Stomach (tissue), 4 donors: Measurements from ENCODE around the gene MYO18B.

Experiments used
- POLR2AphosphoS5 ChIP-seq, 3 donors: sonication (generic); formaldehyde crosslinking; IDR thresholded peaks; one replicate each; pipeline ENCODE4 v1.6.1; 2016; ENCODE audit warnings: antibody characterized with exemption in 3 of 3
- TF ChIP-seq, protein P1 (sequence below), 7 experiments: fragments of 450-650 bp in 4 of 7; fragments of 200-600 bp in 3 of 7; sonication (generic) in 3 of 7; IDR thresholded peaks; one replicate each; pipeline ENCODE4 v1.5.1; 2016 to 2019; ENCODE audit warnings: antibody characterized with exemption in 7 of 7, control low read depth in 2 of 7, mild to moderate bottlenecking in 1 of 7

DNA sequence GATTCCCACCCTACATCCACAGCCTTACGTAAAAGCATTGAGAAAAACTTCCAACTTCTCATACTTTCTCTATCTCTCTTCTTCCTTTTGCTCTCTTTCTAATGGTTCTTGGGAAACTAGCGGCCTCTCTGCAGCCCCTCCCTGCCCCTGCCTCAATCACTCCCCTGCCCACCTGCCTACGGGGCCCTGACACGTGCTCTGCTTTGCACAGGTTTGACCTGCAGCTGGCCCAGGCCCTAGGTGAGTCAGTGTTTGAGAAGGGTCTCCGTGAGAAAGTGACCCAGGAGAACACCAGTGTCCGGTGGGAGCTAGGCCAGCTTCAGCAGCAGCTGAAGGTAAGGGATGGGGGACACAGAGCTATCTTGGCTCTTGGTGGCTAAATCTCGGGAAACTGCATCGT lies 160.4 kb downstream of the MYO18B start:
- TF ChIP-seq, protein P1, sequence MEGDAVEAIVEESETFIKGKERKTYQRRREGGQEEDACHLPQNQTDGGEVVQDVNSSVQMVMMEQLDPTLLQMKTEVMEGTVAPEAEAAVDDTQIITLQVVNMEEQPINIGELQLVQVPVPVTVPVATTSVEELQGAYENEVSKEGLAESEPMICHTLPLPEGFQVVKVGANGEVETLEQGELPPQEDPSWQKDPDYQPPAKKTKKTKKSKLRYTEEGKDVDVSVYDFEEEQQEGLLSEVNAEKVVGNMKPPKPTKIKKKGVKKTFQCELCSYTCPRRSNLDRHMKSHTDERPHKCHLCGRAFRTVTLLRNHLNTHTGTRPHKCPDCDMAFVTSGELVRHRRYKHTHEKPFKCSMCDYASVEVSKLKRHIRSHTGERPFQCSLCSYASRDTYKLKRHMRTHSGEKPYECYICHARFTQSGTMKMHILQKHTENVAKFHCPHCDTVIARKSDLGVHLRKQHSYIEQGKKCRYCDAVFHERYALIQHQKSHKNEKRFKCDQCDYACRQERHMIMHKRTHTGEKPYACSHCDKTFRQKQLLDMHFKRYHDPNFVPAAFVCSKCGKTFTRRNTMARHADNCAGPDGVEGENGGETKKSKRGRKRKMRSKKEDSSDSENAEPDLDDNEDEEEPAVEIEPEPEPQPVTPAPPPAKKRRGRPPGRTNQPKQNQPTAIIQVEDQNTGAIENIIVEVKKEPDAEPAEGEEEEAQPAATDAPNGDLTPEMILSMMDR (IDR thresholded peaks at IDR 0.05) = no peak
- TF ChIP-seq POLR2AphosphoS5 (IDR thresholded peaks at IDR 0.05) = no peak
